A549 (cell line): Measurements from ENCODE around the gene PDX1. TPM values are rescaled to one million over a fixed set of nuclear protein-coding genes. Genes with fewer than 3 reads are reported as not detected.

ENCODE experiments used
- ATAC-seq, 2 experiments: fragments of 200-7000 bp in 1 of 2; fragments of >200 bp in 1 of 2; cut with Nextera tagmentation in 1 of 2; cut with Tn5 transposase in 1 of 2; 3 replicates each; pipeline versions ENCODE4 v1.8.0 to v1.9.1; 2018 to 2020; ENCODE audit warnings: mild to moderate bottlenecking in 1 of 2, moderate library complexity in 1 of 2
- CTCF ChIA-PET: fragments of 300-600 bp; sonication (Branson Sonifier 250); formaldehyde crosslinking; extraction: SDS; loops from one replicate; lab custom pipeline; 2021; ENCODE audit warnings: antibody characterized with exemption, inconsistent platforms; lab: Yijun Ruan, JAX
- POLR2A ChIA-PET: fragments of 350-600 bp; formaldehyde crosslinking; extraction: SDS; loops from one replicate; lab custom pipeline; 2021; ENCODE audit warnings: antibody characterized with exemption, inconsistent platforms; lab: Yijun Ruan, JAX
- DNase-seq, 2 experiments: peaks; one replicate each; pipeline versions ENCODE4 v3.0.0 to v3.0.0-alpha.2; 2011 to 2016; ENCODE audit warnings: low read depth in 1 of 2, low spot score in 1 of 2
- FAIRE-seq: peaks from 2 replicates; lab custom pipeline; 2011; peaks lifted over from hg19 to GRCh38; lab: Jason Lieb, UNC
- H3K27ac ChIP-seq, 2 experiments: fragments of >200 bp; sonication (Bioruptor Twin); formaldehyde crosslinking; 3 replicates each; pipeline ENCODE4 v1.5.1; 2016 to 2017
- H3K4me1 ChIP-seq: fragments of >200 bp; sonication (Bioruptor Twin); formaldehyde crosslinking; 3 replicates; pipeline ENCODE4 v1.6.1; 2016
- H3K4me2 ChIP-seq: fragments of >200 bp; sonication (Bioruptor Twin); formaldehyde crosslinking; 3 replicates; pipeline ENCODE4 v1.6.1; 2016
- H3K4me3 ChIP-seq: fragments of >200 bp; sonication (Bioruptor Twin); formaldehyde crosslinking; 3 replicates; pipeline ENCODE4 v1.5.1; 2016
- H3K9me3 ChIP-seq: fragments of >200 bp; sonication (Bioruptor Twin); formaldehyde crosslinking; 3 replicates; pipeline ENCODE4 v1.6.1; 2016
- CBX2 ChIP-seq: fragments of 200-600 bp; sonication (generic); IDR thresholded peaks from 2 replicates; pipeline ENCODE4 v1.6.1; 2016; ENCODE audit warnings: low read depth, mild to moderate bottlenecking, borderline replicate concordance
- CHD2 ChIP-seq: fragments of 150-350 bp; IDR thresholded peaks from 2 replicates; pipeline ENCODE4 v1.6.1; 2014; ENCODE audit warnings: low read length; ENCODE audit not compliant: partially characterized antibody
- ESRRA ChIP-seq: fragments of 150-350 bp; IDR thresholded peaks from 2 replicates; pipeline ENCODE4 v1.6.1; 2014; ENCODE audit warnings: mild to moderate bottlenecking, low read length, borderline replicate concordance
- FOXS1 ChIP-seq: fragments of 250-450 bp; sonication (Bioruptor Pico); IDR thresholded peaks from 2 replicates; pipeline ENCODE4 v1.5.0; 2020; ENCODE audit warnings: mild to moderate bottlenecking, moderate library complexity
- HEYL ChIP-seq: fragments of 250-450 bp; sonication (Bioruptor Pico); IDR thresholded peaks from 2 replicates; pipeline ENCODE4 v1.8.0; 2021; ENCODE audit warnings: mild to moderate bottlenecking, moderate library complexity
- JUNB ChIP-seq: fragments of >200 bp; sonication (Bioruptor Twin); formaldehyde crosslinking; IDR thresholded peaks from 2 replicates; pipeline ENCODE4 v1.6.1; 2016
- KDM5A ChIP-seq: fragments of 200-600 bp; sonication (generic); IDR thresholded peaks from 2 replicates; pipeline ENCODE4 v1.6.1; 2016; ENCODE audit warnings: antibody characterized with exemption, mild to moderate bottlenecking
- MAZ ChIP-seq: fragments of 150-350 bp; IDR thresholded peaks from 2 replicates; pipeline ENCODE4 v1.6.1; 2014; ENCODE audit warnings: antibody characterized with exemption, low read depth, low read length, borderline replicate concordance
- NPAS2 ChIP-seq: fragments of 250-450 bp; sonication (Bioruptor Pico); IDR thresholded peaks from 2 replicates; pipeline ENCODE4 v1.8.0; 2022; ENCODE audit warnings: mild to moderate bottlenecking, moderate library complexity, borderline replicate concordance
- PHF8 ChIP-seq: fragments of 200-600 bp; sonication (generic); IDR thresholded peaks from 2 replicates; pipeline ENCODE4 v1.6.1; 2016; ENCODE audit warnings: low read depth, mild to moderate bottlenecking, antibody characterized with exemption, moderate library complexity, borderline replicate concordance
- RARB ChIP-seq: fragments of 250-450 bp; sonication (Bioruptor Pico); IDR thresholded peaks from 2 replicates; pipeline ENCODE4 v1.8.0; 2021; ENCODE audit warnings: mild to moderate bottlenecking, moderate library complexity
- RCOR1 ChIP-seq: fragments of 150-350 bp; IDR thresholded peaks from 2 replicates; pipeline ENCODE4 v1.6.1; 2014; ENCODE audit warnings: antibody characterized with exemption, low read length, low read depth
- SMC3 ChIP-seq: fragments of >200 bp; sonication (Bioruptor Twin); formaldehyde crosslinking; IDR thresholded peaks from 3 replicates; pipeline ENCODE4 v1.6.1; 2018; ENCODE audit warnings: inconsistent platforms
- TFCP2L1 ChIP-seq: fragments of 250-450 bp; sonication (Bioruptor Pico); IDR thresholded peaks from 2 replicates; pipeline ENCODE4 v1.5.0; 2021; ENCODE audit warnings: mild to moderate bottlenecking
- WGBS: methylation state at CpG from one replicate; pipeline ENCODE4 v1.1.6; 2017; ENCODE audit errors: missing lambda C conversion rate; 5-methylcytosine and 5-hydroxymethylcytosine counted together
- polyA plus RNA-seq, 4 experiments: library from polyadenylated mRNA; depleted of rRNA in 3 of 4; stranded (reverse); fragments of >200 nt; fragmentation: RNase III in 1 of 4; extraction: RNeasy Plus Mini Kit Qiagen cat#74134 plus additional on column Dnase treatment in 1 of 4; gene quantifications; 2 replicates in 3 of 4; 3 replicates in 1 of 4; pipeline ENCODE4 v1.2.3, GENCODE V29; 2011 to 2017
- TF ChIP-seq, protein P1 (sequence below): IDR thresholded peaks from 2 replicates; pipeline ENCODE4 v1.6.1; 2012
- TF ChIP-seq, protein P2 (sequence below): fragments of 200-600 bp; sonication (generic); IDR thresholded peaks from 2 replicates; pipeline ENCODE4 v1.6.1; 2016; ENCODE audit warnings: antibody characterized with exemption, mild to moderate bottlenecking, moderate library complexity
- TF ChIP-seq, protein P3 (sequence below): fragments of >200 bp; sonication (Bioruptor Twin); formaldehyde crosslinking; IDR thresholded peaks from 3 replicates; pipeline ENCODE4 v1.6.1; 2016
- TF ChIP-seq, protein P4 (sequence below): fragments of 250-450 bp; sonication (Bioruptor Pico); IDR thresholded peaks from 2 replicates; pipeline ENCODE4 v1.5.0; 2021; ENCODE audit warnings: mild to moderate bottlenecking, moderate library complexity, borderline replicate concordance

PDX1 gene
- polyA plus RNA-seq, 2 of the 4 experiments (the other 2 are of a cell fraction), result 0.04 to 0.06 TPM

DNA sequence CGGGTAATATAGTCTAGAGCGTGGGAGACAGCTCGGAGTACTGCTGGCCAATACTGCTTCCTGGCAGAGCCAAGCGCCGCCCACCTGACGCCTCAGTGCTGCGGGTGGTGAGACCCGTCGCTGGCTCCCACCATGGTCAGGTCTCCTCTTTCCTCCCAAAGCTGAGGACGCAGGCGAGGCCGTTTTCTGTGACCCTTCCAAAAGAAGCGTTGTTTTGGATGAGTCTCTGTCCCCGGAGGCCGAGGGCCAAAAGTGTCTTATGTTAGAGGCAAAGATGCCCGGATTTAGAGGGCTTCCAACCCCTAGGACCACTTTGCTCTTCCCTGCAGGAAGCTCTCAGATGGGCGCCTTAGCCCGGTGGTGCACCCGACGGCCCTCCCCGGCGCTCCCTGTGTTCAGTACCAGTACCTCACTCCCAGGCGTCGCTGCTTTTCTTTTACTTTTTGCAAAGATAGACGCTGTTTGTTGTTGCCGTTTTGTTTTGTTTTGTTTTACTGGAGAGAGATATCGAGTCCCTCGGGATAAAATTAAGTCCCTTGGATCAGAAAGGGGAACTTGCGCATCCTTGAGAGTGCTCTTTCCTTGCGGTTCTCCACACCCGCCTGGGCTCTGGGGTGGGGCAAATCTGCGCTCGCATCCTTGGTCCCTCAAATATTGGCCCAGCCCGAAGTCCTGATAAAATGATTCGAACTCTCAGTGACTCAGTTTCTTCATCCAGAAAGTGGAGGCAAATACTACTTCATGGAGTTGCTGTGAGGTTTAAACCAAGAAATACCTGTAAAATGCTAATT, 7.0 kb downstream of the PDX1 start (continued):
- TF ChIP-seq, protein P1, sequence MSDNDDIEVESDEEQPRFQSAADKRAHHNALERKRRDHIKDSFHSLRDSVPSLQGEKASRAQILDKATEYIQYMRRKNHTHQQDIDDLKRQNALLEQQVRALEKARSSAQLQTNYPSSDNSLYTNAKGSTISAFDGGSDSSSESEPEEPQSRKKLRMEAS, result no peak

DNA sequence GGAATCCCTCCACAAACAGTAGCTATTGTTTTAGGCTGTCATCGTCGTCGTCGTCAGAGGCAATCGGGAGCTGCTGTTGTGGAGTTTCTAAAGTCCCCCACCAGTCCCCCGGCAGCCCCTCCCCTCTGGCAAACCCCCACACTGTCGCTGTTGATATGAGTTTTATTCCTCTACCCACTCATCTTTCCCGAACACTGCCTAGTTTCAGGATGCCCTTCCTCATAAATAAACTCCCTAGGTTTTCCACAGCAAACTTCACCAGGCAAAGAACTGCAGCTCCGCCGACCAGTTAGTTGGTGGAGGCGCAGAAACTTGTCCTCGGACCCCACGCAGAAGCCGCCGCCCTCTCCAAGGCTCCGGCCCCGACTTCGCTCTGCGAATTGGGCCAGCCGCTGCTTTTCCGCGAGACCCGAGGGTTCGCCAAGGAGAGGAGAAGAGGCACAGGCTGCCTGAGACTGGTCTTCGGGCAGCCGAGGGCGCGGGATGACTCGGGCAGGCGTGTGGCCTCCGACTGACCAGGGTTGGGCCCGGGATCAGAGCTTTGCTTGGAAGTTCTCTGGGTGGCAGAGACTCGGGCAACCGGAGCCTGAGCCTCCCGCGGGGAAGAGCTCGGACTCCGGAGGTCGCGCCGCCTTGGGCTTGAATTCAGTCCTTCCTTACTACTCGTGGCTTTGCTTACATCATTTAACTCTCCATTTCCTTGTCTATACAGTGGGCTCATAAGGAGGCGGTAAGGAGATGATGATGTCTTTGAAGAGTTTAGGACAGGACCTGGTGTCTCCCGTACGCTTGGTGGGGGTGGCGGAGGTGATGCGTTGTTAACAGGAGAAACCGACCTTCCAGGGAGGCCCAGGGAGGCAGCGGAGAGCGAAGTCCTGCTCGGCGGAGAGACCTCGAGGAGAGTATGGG, 7.9 kb downstream of the PDX1 start:
- ChIA-PET POLR2A (no interaction called here), CTCF (no interaction called here)
- no peak for FAIRE-seq
- Histone ChIP-seq H3K4me3 (no peak overlapping the region), H3K9me3 (no peaks in the 10 kb centered on the region), H3K4me1 (no peaks in the 10 kb centered on the region), H3K27ac (no peak overlapping the region), H3K4me2 (no peak overlapping the region)
- TF ChIP-seq CHD2, result no peak
- TF ChIP-seq SMC3, result no peak
- WGBS, result 75% methylated on average over 32 of the region's 53 CpGs
- DNase-seq, result no peak
- no peak for ATAC-seq

DNA sequence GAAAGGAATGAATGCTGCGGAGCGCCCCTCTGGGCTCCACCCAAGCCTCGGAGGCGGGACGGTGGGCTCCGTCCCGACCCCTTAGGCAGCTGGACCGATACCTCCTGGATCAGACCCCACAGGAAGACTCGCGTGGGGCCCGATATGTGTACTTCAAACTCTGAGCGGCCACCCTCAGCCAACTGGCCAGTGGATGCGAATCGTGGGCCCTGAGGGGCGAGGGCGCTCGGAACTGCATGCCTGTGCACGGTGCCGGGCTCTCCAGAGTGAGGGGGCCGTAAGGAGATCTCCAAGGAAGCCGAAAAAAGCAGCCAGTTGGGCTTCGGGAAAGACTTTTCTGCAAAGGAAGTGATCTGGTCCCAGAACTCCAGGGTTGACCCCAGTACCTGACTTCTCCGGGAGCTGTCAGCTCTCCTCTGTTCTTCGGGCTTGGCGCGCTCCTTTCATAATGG, 8.6 kb downstream of the PDX1 start:
- POLR2A ChIA-PET, result no interaction called here
- Histone ChIP-seq H3K4me3 (no peak overlapping the region), H3K9me3 (no peaks in the 10 kb centered on the region), H3K4me2 (no peak overlapping the region), H3K4me1 (no peaks in the 10 kb centered on the region), H3K27ac (no peak overlapping the region)
- CTCF ChIA-PET, result no interaction called here
- no peak for DNase-seq
- WGBS, result 63% methylated on average over 17 of the region's 26 CpGs
- TF ChIP-seq, protein P2, sequence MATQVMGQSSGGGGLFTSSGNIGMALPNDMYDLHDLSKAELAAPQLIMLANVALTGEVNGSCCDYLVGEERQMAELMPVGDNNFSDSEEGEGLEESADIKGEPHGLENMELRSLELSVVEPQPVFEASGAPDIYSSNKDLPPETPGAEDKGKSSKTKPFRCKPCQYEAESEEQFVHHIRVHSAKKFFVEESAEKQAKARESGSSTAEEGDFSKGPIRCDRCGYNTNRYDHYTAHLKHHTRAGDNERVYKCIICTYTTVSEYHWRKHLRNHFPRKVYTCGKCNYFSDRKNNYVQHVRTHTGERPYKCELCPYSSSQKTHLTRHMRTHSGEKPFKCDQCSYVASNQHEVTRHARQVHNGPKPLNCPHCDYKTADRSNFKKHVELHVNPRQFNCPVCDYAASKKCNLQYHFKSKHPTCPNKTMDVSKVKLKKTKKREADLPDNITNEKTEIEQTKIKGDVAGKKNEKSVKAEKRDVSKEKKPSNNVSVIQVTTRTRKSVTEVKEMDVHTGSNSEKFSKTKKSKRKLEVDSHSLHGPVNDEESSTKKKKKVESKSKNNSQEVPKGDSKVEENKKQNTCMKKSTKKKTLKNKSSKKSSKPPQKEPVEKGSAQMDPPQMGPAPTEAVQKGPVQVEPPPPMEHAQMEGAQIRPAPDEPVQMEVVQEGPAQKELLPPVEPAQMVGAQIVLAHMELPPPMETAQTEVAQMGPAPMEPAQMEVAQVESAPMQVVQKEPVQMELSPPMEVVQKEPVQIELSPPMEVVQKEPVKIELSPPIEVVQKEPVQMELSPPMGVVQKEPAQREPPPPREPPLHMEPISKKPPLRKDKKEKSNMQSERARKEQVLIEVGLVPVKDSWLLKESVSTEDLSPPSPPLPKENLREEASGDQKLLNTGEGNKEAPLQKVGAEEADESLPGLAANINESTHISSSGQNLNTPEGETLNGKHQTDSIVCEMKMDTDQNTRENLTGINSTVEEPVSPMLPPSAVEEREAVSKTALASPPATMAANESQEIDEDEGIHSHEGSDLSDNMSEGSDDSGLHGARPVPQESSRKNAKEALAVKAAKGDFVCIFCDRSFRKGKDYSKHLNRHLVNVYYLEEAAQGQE, result no peak
- TF ChIP-seq FOXS1, result no peak
- TF ChIP-seq KDM5A, result no peak
- no peak for TF ChIP-seq SMC3
- no peak for TF ChIP-seq HEYL (CRISPR knock-in tag)
- ATAC-seq, result no peak
- no peak for FAIRE-seq

DNA sequence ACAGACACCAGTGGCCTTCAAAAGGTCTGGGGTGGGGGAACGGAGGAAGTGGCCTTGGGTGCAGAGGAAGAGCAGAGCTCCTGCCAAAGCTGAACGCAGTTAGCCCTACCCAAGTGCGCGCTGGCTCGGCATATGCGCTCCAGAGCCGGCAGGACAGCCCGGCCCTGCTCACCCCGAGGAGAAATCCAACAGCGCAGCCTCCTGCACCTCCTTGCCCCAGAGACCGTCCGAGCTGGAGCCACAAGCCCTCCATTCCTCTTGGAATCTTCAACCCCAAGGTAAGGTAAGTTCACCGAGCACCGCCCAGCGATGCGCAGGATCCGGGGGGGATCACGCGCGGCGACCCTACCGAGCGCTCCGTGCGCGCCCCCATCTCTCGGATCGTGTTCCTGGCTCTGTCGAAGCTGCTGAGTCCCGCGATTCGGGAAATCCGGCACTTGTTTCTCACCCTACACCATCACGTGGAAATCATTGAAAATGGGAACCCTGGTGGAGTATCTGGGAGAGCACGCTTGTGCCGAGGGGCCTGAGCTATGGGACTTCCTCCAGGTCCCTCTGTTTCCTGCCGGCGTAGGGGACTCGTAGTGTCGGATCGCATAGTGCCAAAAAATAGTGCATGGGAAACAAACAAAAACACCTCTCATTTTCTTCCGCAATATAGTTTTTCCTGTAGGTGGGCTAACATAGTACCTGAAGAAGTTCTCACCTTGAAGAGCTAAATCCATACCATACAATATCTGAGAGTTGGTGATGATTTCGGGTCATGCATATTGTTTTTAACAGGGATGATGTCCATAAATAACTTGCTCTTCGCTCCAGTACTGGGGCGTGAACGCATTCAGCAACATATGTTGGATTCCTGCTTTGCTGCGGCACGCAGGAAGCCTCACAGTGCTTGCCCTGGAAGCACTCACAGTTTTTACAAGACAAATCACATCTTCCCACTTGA, 9.3 kb downstream of the PDX1 start:
- 84% methylated on average over 36 of the region's 48 CpGs for WGBS
- no peaks in the 10 kb centered on the region for H3K9me3 ChIP-seq
- ATAC-seq (no peak), FAIRE-seq (no peak), DNase-seq (no peak)
- H3K27ac ChIP-seq, result no peak overlapping the region
- CTCF ChIA-PET, result interaction anchor here (1.9 kb wide), 1 partner anchor 25 kb away, joined by 11 read pairs; no protein-coding TSS in a partner anchor
- no peak overlapping the region for H3K4me3 ChIP-seq
- H3K4me2 ChIP-seq, result no peak overlapping the region
- H3K4me1 ChIP-seq, result no peaks in the 10 kb centered on the region
- POLR2A ChIA-PET, result no interaction called here
- TF ChIP-seq MAZ (no peak), CBX2 (no peak), RCOR1 (no peak), JUNB (no peak), PHF8 (no peak), RARB (CRISPR knock-in tag) (no peak), TFCP2L1 (no peak), FOXS1 (no peak), ESRRA (no peak), CHD2 (no peak), NPAS2 (CRISPR knock-in tag) (no peak)
- TF ChIP-seq, protein P3, sequence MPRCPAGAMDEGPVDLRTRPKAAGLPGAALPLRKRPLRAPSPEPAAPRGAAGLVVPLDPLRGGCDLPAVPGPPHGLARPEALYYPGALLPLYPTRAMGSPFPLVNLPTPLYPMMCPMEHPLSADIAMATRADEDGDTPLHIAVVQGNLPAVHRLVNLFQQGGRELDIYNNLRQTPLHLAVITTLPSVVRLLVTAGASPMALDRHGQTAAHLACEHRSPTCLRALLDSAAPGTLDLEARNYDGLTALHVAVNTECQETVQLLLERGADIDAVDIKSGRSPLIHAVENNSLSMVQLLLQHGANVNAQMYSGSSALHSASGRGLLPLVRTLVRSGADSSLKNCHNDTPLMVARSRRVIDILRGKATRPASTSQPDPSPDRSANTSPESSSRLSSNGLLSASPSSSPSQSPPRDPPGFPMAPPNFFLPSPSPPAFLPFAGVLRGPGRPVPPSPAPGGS, result no peak
- TF ChIP-seq, protein P4, sequence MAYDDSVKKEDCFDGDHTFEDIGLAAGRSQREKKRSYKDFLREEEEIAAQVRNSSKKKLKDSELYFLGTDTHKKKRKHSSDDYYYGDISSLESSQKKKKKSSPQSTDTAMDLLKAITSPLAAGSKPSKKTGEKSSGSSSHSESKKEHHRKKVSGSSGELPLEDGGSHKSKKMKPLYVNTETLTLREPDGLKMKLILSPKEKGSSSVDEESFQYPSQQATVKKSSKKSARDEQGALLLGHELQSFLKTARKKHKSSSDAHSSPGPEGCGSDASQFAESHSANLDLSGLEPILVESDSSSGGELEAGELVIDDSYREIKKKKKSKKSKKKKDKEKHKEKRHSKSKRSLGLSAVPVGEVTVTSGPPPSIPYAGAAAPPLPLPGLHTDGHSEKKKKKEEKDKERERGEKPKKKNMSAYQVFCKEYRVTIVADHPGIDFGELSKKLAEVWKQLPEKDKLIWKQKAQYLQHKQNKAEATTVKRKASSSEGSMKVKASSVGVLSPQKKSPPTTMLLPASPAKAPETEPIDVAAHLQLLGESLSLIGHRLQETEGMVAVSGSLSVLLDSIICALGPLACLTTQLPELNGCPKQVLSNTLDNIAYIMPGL, result no peak
